Measurements from ENCODE around the gene BRICD5. TPM values are rescaled to one million over a fixed set of nuclear protein-coding genes. Genes with fewer than 3 reads are reported as not detected.

Gene BRICD5
- total and polyA plus RNA-seq, 2 of the 4 experiments (the other 2 are of a cell fraction), result 0.18 to 0.94 TPM

DNA sequence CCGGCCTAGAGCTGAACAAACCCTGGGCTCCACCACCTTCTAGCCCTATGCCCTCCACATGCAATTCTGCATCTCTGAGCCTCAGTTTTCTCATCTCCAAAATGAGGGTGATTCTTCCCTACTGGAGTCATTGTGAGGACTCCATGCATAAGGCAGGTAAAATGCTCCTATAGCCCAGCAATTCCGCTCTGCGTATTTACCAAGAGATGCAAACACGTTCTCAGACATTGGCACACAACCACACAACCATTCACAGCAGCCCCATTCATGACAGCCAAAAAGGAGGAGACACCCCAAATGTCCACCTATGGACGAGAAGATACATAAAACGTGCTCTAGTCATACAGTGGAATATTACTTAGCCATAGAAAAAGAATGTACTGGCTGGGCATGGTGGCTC lies 10.3 kb downstream of the BRICD5 start:
- H3K4ac ChIP-seq (ENCODE audit: low read depth, low read length), result no peak overlapping the region
- WGBS, 2 experiments (ENCODE audit: extremely low coverage in 2 of 2, insufficient read length in 1 of 2), result 81% methylated on average over 3 of the region's 6 CpGs; no CpG with 5 or more reads in 1 of the 2 experiments
- no peak overlapping the region; the same call in 1 of the 2 replicates for H3K23ac ChIP-seq (ENCODE audit: low read depth, low read length)
- no peak overlapping the region for H3K18ac ChIP-seq (ENCODE audit: low read depth, low read length)
- TF ChIP-seq SMC3 (IDR thresholded peaks at IDR 0.05; ENCODE audit: low read depth, low read length) (no peak), CEBPB (IDR thresholded peaks at IDR 0.05; ENCODE audit: low read depth, low read length) (no peak), FOS (IDR thresholded peaks at IDR 0.05; ENCODE audit: low read depth, low read length) (no peak), MAZ (IDR thresholded peaks at IDR 0.05; ENCODE audit: borderline replicate concordance, low read depth, low read length) (no peak), CTCF (conservative IDR thresholded peaks at IDR 0.05; ENCODE audit: low read depth, low read length) (no peak), RAD21 (IDR thresholded peaks at IDR 0.05; ENCODE audit: low read length) (no peak), CHD1 (IDR thresholded peaks at IDR 0.05; ENCODE audit: low read depth, low read length) (no peak), MXI1 (IDR thresholded peaks at IDR 0.05; ENCODE audit: borderline replicate concordance, low read depth, low read length) (no peak), RCOR1 (IDR thresholded peaks at IDR 0.05; ENCODE audit: insufficient replicate concordance, low read length) (no peak), POLR2A (IDR thresholded peaks at IDR 0.05; ENCODE audit: low read depth, low read length) (no peak), NFE2L2 (IDR thresholded peaks at IDR 0.05; ENCODE audit: low read depth, low read length) (no peak), BHLHE40 (IDR thresholded peaks at IDR 0.05; ENCODE audit: low read depth, low read length) (no peak), MAFK (IDR thresholded peaks at IDR 0.05; ENCODE audit: low read depth, low read length) (no peak), RFX5 (IDR thresholded peaks at IDR 0.05; ENCODE audit: low read depth, low read length) (no peak), ELK1 (IDR thresholded peaks at IDR 0.05; ENCODE audit: borderline replicate concordance, low read depth, low read length) (no peak)
- TF ChIP-seq, protein P1, sequence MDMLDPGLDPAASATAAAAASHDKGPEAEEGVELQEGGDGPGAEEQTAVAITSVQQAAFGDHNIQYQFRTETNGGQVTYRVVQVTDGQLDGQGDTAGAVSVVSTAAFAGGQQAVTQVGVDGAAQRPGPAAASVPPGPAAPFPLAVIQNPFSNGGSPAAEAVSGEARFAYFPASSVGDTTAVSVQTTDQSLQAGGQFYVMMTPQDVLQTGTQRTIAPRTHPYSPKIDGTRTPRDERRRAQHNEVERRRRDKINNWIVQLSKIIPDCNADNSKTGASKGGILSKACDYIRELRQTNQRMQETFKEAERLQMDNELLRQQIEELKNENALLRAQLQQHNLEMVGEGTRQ (IDR thresholded peaks at IDR 0.05; ENCODE audit: low read depth, low read length), result no peak
- H3K79me1 ChIP-seq (ENCODE audit: low read depth in 1 of 2, low read length in 2 of 2), result peaks cover 0 to 4% of the 10 kb centered on the region in 2 experiments; a peak in 1 of 4 replicates
- no peak overlapping the region for H2BK120ac ChIP-seq (ENCODE audit: low read depth, low read length)
- no peak overlapping the region for H3K14ac ChIP-seq (replicated peaks; ENCODE audit: low read depth, low read length)
- ChIA-PET CTCF (no interaction called here), POLR2A (ENCODE audit: unreplicated experiment) (no interaction called here)
- H3K27me3 ChIP-seq (ENCODE audit: control insufficient read depth, insufficient read depth, low read length), result peaks cover 47% of the 10 kb centered on the region
- no peak overlapping the region for H2BK20ac ChIP-seq (ENCODE audit: low read depth, low read length)
- no peak overlapping the region for H2BK15ac ChIP-seq (ENCODE audit: low read depth, low read length)
- H2AFZ ChIP-seq (replicated peaks; ENCODE audit: low read length, poor library complexity), result no peak overlapping the region
- peaks cover 3% of the 10 kb centered on the region; the same call in 1 of the 2 replicates for H3K9me1 ChIP-seq (ENCODE audit: insufficient read depth, low read length)
- no peak overlapping the region for H3K27ac ChIP-seq (ENCODE audit: insufficient read depth, low read length)
- intact Hi-C loops (cut with micrococcal nuclease) (no loop called here), in situ Hi-C loops (cut with MboI; ENCODE audit: low sequenced_read_pairs) (no loop called here), dilution Hi-C loops (cut with HindIII; ENCODE audit: low sequenced_read_pairs, unreplicated experiment) (no loop called here)
- H3K9ac ChIP-seq (ENCODE audit: low read depth, low read length), result no peak overlapping the region
- ATAC-seq (ENCODE audit: low read depth) (no peak), DNase-seq (no peak)
- no peaks in the 10 kb centered on the region; the same call in 1 of the 2 replicates for H4K20me1 ChIP-seq (ENCODE audit: insufficient read depth, low read length)
- H3K4me3 ChIP-seq (ENCODE audit: insufficient read depth, low read depth, low read length), result no peak overlapping the region
- no peak overlapping the region for H4K5ac ChIP-seq (ENCODE audit: low read depth, low read length)
- no peaks in the 10 kb centered on the region for H3K36me3 ChIP-seq (ENCODE audit: control insufficient read depth, insufficient read depth, low read length)
- no peak overlapping the region for H3K4me2 ChIP-seq (ENCODE audit: low read depth, low read length)
- H3K56ac ChIP-seq (ENCODE audit: extremely low read depth, insufficient read depth, low read length), result no peak overlapping the region
- H3K4me1 ChIP-seq (ENCODE audit: control insufficient read depth, insufficient read depth, low read length), result 0 out of 2 replicates have a peak, but pooled peaks cover 2% of the 10 kb centered on the region
- no peak overlapping the region for H2AK5ac ChIP-seq (ENCODE audit: low read depth, low read length)
- H3K9me3 ChIP-seq (ENCODE audit: control insufficient read depth, insufficient read depth, low read length), result no peaks in the 10 kb centered on the region
- H2BK5ac ChIP-seq (ENCODE audit: low read depth, low read length, poor library complexity, severe bottlenecking), result no peak overlapping the region
- BruUV-seq (replicated peaks), result no TSS peak
- H4K91ac ChIP-seq (ENCODE audit: insufficient read depth, low read depth, low read length), result no peak overlapping the region
- no peak overlapping the region for H4K8ac ChIP-seq (ENCODE audit: low read depth in 2 of 2, low read length in 2 of 2)
- H2AK9ac ChIP-seq (replicated peaks; ENCODE audit: low read depth, low read length, poor library complexity), result no peak overlapping the region

All from IMR-90 (cell line).